Heart left ventricle (tissue), 16 donors: ENCODE results near the gene MBD3L3. TPM values are rescaled to one million over a fixed set of nuclear protein-coding genes. Genes with fewer than 3 reads are reported as not detected.
A peak's percentile ranks its signal among the peaks of the same experiment; 100 is the strongest.
"Not testable (repeated sequence)": the region's sequence is repeated elsewhere in the genome, so short reads cannot be mapped to it uniquely, and the experiment has no call there.

Source experiments
- ATAC-seq, 4 donors: fragments of 200-7000 bp; cut with Tn5 transposase; one replicate each; pipeline ENCODE4 v1.9.1; 2020 to 2022; ENCODE audit warnings: moderate library complexity in 4 of 4, mild to moderate bottlenecking in 3 of 4, moderate number of reproducible peaks in 1 of 4
- DNase-seq, 5 donors: peaks; one replicate each; pipeline ENCODE4 v3.0.0-alpha.2; 2020
- H3K27ac ChIP-seq, 12 donors: fragments of 200-600 bp; sonication (generic) in 4 of 12; one replicate each; pipeline versions ENCODE4 v1.5.0 to v1.8.0; 2016 to 2022; ENCODE audit warnings: mild to moderate bottlenecking in 2 of 12
- H3K27me3 ChIP-seq, 9 donors: fragments of 200-600 bp; sonication (generic) in 2 of 9; one replicate each; pipeline versions ENCODE4 v1.5.1 to v1.8.0; 2016 to 2022; ENCODE audit warnings: mild to moderate bottlenecking in 3 of 9
- H3K36me3 ChIP-seq, 9 donors: fragments of 200-600 bp; sonication (generic) in 2 of 9; one replicate each; pipeline versions ENCODE4 v1.5.0 to v1.8.0; 2018 to 2022; ENCODE audit warnings: mild to moderate bottlenecking in 2 of 9
- H3K4me1 ChIP-seq, 12 donors: fragments of 200-600 bp; sonication (generic) in 4 of 12; one replicate each; pipeline versions ENCODE4 v1.5.0 to v1.8.0; 2016 to 2022; ENCODE audit warnings: mild to moderate bottlenecking in 3 of 12
- H3K4me3 ChIP-seq, 12 donors: fragments of 200-600 bp; sonication (generic) in 4 of 12; one replicate each; pipeline versions ENCODE4 v1.5.0 to v1.8.0; 2017 to 2022; ENCODE audit warnings: mild to moderate bottlenecking in 9 of 12, moderate library complexity in 4 of 12
- H3K9me3 ChIP-seq, 12 donors: fragments of 200-600 bp; sonication (generic) in 4 of 12; one replicate each; pipeline versions ENCODE4 v1.5.0 to v1.8.0; 2016 to 2022; ENCODE audit warnings: mild to moderate bottlenecking in 1 of 12
- POLR2A ChIP-seq, 2 donors: fragments of 450-650 bp; IDR thresholded peaks; one replicate each; pipeline ENCODE4 v1.6.1; 2017; ENCODE audit warnings: antibody characterized with exemption in 2 of 2, mild to moderate bottlenecking in 2 of 2, moderate library complexity in 2 of 2
- WGBS, 4 donors: extraction: QIAGEN DNeasy Blood & Tissue Kit in 2 of 4; methylation state at CpG; one replicate each; pipeline versions ENCODE4 v1.1.5 to v1.1.7; 2013 to 2018; 5-methylcytosine and 5-hydroxymethylcytosine counted together
- intact Hi-C, 10 donors: fragments of 100-400 bp; cut with DNase I; formaldehyde crosslinking; loops; one replicate each; pipeline versions ENCODE4 v1.11.1 to v1.14.2; 2022
- polyA plus RNA-seq, 2 donors: library from polyadenylated mRNA; stranded (reverse); fragments of 200-250 nt; gene quantifications; one replicate each; pipeline ENCODE4 v1.2.3, GENCODE V29; 2013
- total RNA-seq, 9 donors: library from RNA; depleted of rRNA in 2 of 9; stranded (reverse); fragments of >200 nt in 2 of 9; fragmentation: NEBNext Ultra II Directional in 3 of 9; extraction: Animal tissue kit (Norgen Biotek cat#: 25700) in 3 of 9; gene quantifications; one replicate each; pipeline versions ENCODE4 v1.1.0 to v1.2.4, GENCODE V29; 2016 to 2023
- TF ChIP-seq, protein P1 (sequence below), 12 donors: fragments of 200-600 bp; sonication (generic) in 4 of 12; IDR thresholded peaks; one replicate each; pipeline versions ENCODE4 v1.5.0 to v1.8.0; 2018 to 2022; ENCODE audit warnings: antibody characterized with exemption in 12 of 12, mild to moderate bottlenecking in 5 of 12
- donor health status: ischemic (EF 13 %, LVEDD 7.1; RV severe dilation, severe dysfunction).
- donor health status: healthy with polysubstance abuse.
- donor health status: DM: no; HTN: yes; CAD: no.
- donor health status: DM: no; HTN: no; CAD: no.
- donor health status: ischemic (EF 25% LVEDD 6.9; RV normal size, moderate dysfunction).
- donor health status: ischemic (EF 25% LVEDD 5.7; RV mildly dilated, moderate dysfunction).
- donor health status: healthy.
- donor health status: DM: yes; HTN: yes; CAD: no.
- donor health status: ischemic (EF 35%, LVEDD 5.7; RV mildly dilated, moderate dysfunction).
- donor health status: nonischemic (EF 11% LVEDD 7.7; RV severe dilation, severe dysfunction).
- donor health status: DM: yes; HTN: yes; CAD: no.
- donor health status: PGD.
- donor health status: ischemic (EF 29% LVEDD 5.4; RV normal size, mild dysfunction).
- donor health status: nonischemic (EF 23%, LVEDD 6.1; RV moderate dilation, normal function).

Gene MBD3L3
- total and polyA plus RNA-seq, 11 donors, result not detected

GRCh38 chr19:7067716-7068115 lies 9.2 kb upstream of the MBD3L3 start:
- peaks cover 0 to 22% (median 20%) of the 10 kb centered on the region in 9 donors for H3K36me3 ChIP-seq
- H3K27ac ChIP-seq, result no peak overlapping the region
- no peak for ATAC-seq
- TF ChIP-seq POLR2A (IDR thresholded peaks at IDR 0.05), result no peak
- TF ChIP-seq, protein P1, sequence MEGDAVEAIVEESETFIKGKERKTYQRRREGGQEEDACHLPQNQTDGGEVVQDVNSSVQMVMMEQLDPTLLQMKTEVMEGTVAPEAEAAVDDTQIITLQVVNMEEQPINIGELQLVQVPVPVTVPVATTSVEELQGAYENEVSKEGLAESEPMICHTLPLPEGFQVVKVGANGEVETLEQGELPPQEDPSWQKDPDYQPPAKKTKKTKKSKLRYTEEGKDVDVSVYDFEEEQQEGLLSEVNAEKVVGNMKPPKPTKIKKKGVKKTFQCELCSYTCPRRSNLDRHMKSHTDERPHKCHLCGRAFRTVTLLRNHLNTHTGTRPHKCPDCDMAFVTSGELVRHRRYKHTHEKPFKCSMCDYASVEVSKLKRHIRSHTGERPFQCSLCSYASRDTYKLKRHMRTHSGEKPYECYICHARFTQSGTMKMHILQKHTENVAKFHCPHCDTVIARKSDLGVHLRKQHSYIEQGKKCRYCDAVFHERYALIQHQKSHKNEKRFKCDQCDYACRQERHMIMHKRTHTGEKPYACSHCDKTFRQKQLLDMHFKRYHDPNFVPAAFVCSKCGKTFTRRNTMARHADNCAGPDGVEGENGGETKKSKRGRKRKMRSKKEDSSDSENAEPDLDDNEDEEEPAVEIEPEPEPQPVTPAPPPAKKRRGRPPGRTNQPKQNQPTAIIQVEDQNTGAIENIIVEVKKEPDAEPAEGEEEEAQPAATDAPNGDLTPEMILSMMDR (IDR thresholded peaks at IDR 0.05), result no peak
- intact Hi-C loops, result loop anchor here in 1 of 10 donors (5.0 to 10.0 kb wide), 2 partner anchors 560 to 1767 kb away; partner anchors contain the start of genes MBD3L1, PET100, XAB2 and ZNF558
- peaks cover 0 to 9% (median 0%) of the 10 kb centered on the region in 12 donors for H3K9me3 ChIP-seq
- 85 to 93% (median 88%) methylated on average over 2 of the region's 2 CpGs for WGBS, 4 donors
- H3K4me3 ChIP-seq, result no peak overlapping the region
- peaks cover 0 to 15% (median 9%) of the 10 kb centered on the region in 12 donors for H3K4me1 ChIP-seq
- no peaks in the 10 kb centered on the region for H3K27me3 ChIP-seq
- no peak for DNase-seq

DNA sequence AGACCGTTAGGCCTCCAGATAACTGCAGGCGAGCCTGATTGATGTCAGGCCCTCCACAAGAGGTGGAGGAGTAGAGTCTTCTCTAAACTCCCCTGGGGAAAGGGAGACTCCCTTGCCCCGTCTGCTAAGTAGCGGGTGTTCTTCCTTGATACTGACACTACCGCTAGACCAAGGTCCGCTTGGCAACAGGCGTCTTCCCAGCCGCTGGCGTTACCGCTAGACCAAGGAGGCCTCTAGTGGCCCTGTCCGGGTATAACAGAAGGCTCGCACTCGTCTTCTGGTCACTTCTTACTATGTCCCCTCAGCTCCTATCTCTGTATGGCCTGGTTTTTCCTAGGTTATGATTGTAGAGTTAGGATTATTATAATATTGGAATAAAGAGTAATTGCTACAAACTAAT lies 8.6 kb upstream of the MBD3L3 start:
- 40 to 46% (median 43%) methylated on average over 10 to 13 of the region's 13 CpGs for WGBS, 4 donors
- H3K27me3 ChIP-seq, H3K4me3 ChIP-seq, H3K9me3 ChIP-seq, ATAC-seq, H3K27ac ChIP-seq: not testable (repeated sequence)
- Histone ChIP-seq H3K36me3 (peaks cover 0 to 16% (median 14%) of the 10 kb centered on the region in 9 donors), H3K4me1 (peaks cover 0 to 15% (median 9%) of the 10 kb centered on the region in 12 donors)
- peak in 1 of 5 donors; percentile 29 for DNase-seq
- TF ChIP-seq, protein P1 (IDR thresholded peaks at IDR 0.05), result peak in 4 of 12 donors; percentile 14 to 35 (median 24)
- intact Hi-C loops, result loop anchor here in 1 of 10 donors (5.0 to 10.0 kb wide), 2 partner anchors 560 to 1768 kb away; partner anchors contain the start of genes MBD3L1, PET100, XAB2 and ZNF558

DNA sequence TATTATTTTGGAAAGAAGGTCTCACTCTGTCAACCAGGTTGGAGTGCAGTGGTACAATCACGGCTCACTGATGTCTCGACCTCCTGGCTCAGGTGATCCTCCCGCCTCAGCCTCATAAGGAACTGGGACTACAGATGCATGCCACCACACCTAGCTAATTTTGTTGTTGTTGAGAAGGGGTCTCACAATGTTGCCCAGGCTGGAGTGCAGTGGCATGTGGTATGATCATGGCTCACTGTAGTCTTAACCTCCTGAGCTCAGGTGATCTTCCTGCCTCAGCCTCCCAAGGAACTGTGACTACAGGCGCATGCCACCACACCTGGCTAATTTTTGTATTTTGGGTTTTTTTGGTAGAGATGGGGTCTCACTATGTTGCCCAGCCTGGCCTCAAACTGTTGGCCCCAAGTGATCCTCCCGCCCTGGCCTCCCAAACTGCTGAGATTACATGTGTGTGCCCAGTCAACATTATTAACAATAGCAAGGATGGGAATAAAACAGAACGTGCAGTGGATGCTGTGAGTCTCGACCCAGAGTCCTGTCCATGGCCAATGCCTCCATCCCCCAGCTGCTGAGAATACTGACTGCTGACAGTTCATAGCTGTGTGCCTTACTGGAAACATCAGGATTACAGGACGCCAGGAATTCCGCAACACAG lies 5.4 kb upstream of the MBD3L3 start:
- Histone ChIP-seq H3K9me3 (peaks cover 0 to 6% (median 0%) of the 10 kb centered on the region in 12 donors), H3K4me1 (no peaks in the 10 kb centered on the region), H3K27me3 (no peaks in the 10 kb centered on the region), H3K4me3 (no peak overlapping the region), H3K36me3 (no peaks in the 10 kb centered on the region), H3K27ac (no peak overlapping the region)
- ATAC-seq (no peak), DNase-seq (no peak)
- WGBS, 4 donors, result 89 to 95% (median 92%) methylated on average over 9 of the region's 9 CpGs
- intact Hi-C loops, result loop anchor here in 1 of 10 donors (10.0 kb wide), 1 partner anchor 1771 kb away; the partner anchor contains the start of genes MBD3L1 and ZNF558
- TF ChIP-seq POLR2A (IDR thresholded peaks at IDR 0.05), result no peak
- TF ChIP-seq, protein P1 (IDR thresholded peaks at IDR 0.05), result no peak

DNA sequence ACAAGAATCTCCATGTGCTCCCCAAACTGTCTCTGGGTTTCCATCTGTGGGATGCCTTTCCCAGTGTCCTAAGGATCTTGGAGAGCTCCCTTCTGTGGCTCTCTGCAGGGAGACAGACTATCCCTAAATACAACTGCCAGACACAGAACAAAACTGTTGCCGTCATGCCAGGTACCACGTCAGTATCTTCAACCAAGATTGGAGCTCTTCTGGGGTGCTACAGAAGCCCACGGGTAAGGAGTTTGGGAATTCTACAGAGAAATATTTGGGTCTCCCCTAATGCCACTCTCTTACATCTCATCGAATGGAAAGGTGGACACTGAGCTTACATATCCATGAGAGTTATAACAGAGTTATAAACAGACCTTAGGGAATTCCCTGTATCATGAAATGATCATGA lies 4.9 kb upstream of the MBD3L3 start:
- H3K4me3 ChIP-seq, result no peak overlapping the region
- H3K27ac ChIP-seq, result no peak overlapping the region
- peaks cover 0 to 6% (median 0%) of the 10 kb centered on the region in 12 donors for H3K9me3 ChIP-seq
- H3K4me1 ChIP-seq, result no peaks in the 10 kb centered on the region
- no peak for DNase-seq
- ATAC-seq, result no peak
- intact Hi-C loops, result loop anchor here in 1 of 10 donors (10.0 kb wide), 1 partner anchor 1771 kb away; the partner anchor contains the start of genes MBD3L1 and ZNF558
- WGBS, 4 donors, result 71 to 76% (median 74%) methylated on average over 4 of the region's 4 CpGs
- no peaks in the 10 kb centered on the region for H3K36me3 ChIP-seq
- H3K27me3 ChIP-seq, result no peaks in the 10 kb centered on the region
- TF ChIP-seq, protein P1 (IDR thresholded peaks at IDR 0.05), result no peak
- TF ChIP-seq POLR2A (IDR thresholded peaks at IDR 0.05), result no peak

DNA sequence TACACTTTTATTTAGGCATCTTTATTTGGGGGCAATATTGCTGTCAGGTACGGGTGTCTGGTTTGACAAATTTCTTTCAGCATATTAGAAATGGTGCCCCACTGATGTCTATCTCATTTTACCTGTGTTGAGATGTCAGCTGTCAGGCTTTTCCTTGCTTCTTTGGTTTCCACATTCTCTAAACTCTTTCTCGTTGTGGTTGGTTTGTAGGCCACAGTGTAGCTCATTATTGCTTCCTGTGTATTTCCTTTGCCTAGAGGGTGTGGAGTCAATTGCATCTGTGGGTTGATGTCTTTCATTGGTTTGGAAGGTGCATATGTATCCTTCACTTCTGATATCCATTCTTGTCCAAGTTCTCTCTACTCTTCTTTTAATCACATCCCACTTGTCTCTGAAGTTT lies 1.5 kb upstream of the MBD3L3 start:
- intact Hi-C loops, result loop anchor here in 1 of 10 donors (10.0 kb wide), 1 partner anchor 1775 kb away; the partner anchor contains the start of genes MBD3L1 and ZNF558
- H3K4me3 ChIP-seq, ATAC-seq, H3K27ac ChIP-seq, DNase-seq, H3K4me1 ChIP-seq, H3K27me3 ChIP-seq, H3K9me3 ChIP-seq, H3K36me3 ChIP-seq: not testable (repeated sequence)
- WGBS, 4 donors, result 39 to 68% (median 61%) methylated on average over 1 to 2 of the region's 2 CpGs

DNA sequence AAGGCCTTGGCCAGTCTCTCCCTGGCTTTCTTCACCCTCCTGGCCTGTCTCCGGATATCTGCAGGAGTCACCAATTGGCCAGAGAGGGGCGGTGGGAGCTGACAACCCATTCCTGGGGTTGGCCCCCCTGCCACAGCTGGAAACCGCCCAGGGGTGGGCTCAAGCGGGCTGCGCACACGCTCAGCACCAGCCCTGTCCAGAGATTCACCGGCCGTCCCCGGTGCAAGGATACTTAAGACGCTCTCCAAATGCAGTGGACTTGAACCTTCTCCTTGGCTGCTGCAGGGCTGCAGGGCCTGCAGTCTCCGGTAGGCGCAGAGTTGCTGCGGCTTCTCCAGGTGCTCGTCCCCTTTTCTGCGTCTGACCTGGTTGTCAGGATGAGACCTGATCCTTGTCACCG lies 2.1 kb downstream of the MBD3L3 start:
- H3K4me3 ChIP-seq, H3K27ac ChIP-seq, H3K36me3 ChIP-seq, intact Hi-C loops, H3K9me3 ChIP-seq, H3K4me1 ChIP-seq, H3K27me3 ChIP-seq, DNase-seq, ATAC-seq: not testable (repeated sequence)
- 81 to 86% (median 83%) methylated on average over 7 to 9 of the region's 16 CpGs for WGBS, 4 donors

- H3K9me3 ChIP-seq, H3K27ac ChIP-seq, H3K4me1 ChIP-seq, H3K4me3 ChIP-seq, ATAC-seq, DNase-seq, H3K27me3 ChIP-seq, H3K36me3 ChIP-seq, intact Hi-C loops: not testable (repeated sequence)
- 91 to 95% (median 92%) methylated on average over 12 to 13 of the region's 14 CpGs for WGBS, 4 donors
These were observed 2.8 kb downstream of the MBD3L3 start for GRCh38 chr19:7055679-7056078.
